Lung (tissue), 16 donors: Measurements from ENCODE around the gene NMRAL1. TPM values are rescaled to one million over a fixed set of nuclear protein-coding genes. Genes with fewer than 3 reads are reported as not detected.
A peak's percentile ranks its signal among the peaks of the same experiment; 100 is the strongest.

ENCODE experiments used
- ATAC-seq: fragments of 200-7000 bp; cut with Tn5 transposase; one replicate; pipeline ENCODE4 v1.9.1; 2020; ENCODE audit warnings: moderate number of reproducible peaks; ENCODE audit not compliant: insufficient read depth, low FRiP score
- DNase-seq, 3 donors: peaks; one replicate each; pipeline ENCODE4 v3.0.0-alpha.2; 2013 to 2017
- H3K27ac ChIP-seq, 2 donors: one replicate each; pipeline ENCODE4 v1.5.1; 2013; ENCODE audit warnings: mild to moderate bottlenecking in 2 of 2, moderate library complexity in 2 of 2, control low read depth in 1 of 2, inconsistent platforms in 1 of 2, low read depth in 1 of 2, low read length in 1 of 2
- H3K27me3 ChIP-seq, 3 donors: one replicate each; pipeline ENCODE4 v1.5.1; 2013; ENCODE audit warnings: low read length in 2 of 3; ENCODE audit not compliant: control insufficient read depth in 3 of 3, insufficient read depth in 3 of 3
- H3K36me3 ChIP-seq, 4 donors: one replicate each; pipeline ENCODE4 v1.5.1; 2013; ENCODE audit warnings: low read length in 4 of 4, mild to moderate bottlenecking in 1 of 4, moderate library complexity in 1 of 4; ENCODE audit not compliant: control insufficient read depth in 4 of 4, insufficient read depth in 4 of 4
- H3K4me1 ChIP-seq, 5 donors: one replicate each; pipeline ENCODE4 v1.5.1; 2013; ENCODE audit warnings: low read length in 5 of 5, mild to moderate bottlenecking in 2 of 5, moderate library complexity in 1 of 5; ENCODE audit not compliant: control insufficient read depth in 5 of 5, insufficient read depth in 5 of 5
- H3K4me3 ChIP-seq: one replicate; pipeline ENCODE4 v1.5.1; 2013; ENCODE audit warnings: mild to moderate bottlenecking, control low read depth, moderate library complexity
- H3K9ac ChIP-seq, 2 donors: one replicate each; pipeline ENCODE4 v1.5.1; 2013; ENCODE audit warnings: low read length in 2 of 2, control low read depth in 1 of 2; ENCODE audit not compliant: insufficient read depth in 1 of 2
- H3K9me3 ChIP-seq, 4 donors: one replicate each; pipeline ENCODE4 v1.5.1; 2013; ENCODE audit warnings: low read length in 3 of 4, mild to moderate bottlenecking in 1 of 4, moderate library complexity in 1 of 4; ENCODE audit not compliant: control insufficient read depth in 4 of 4, insufficient read depth in 3 of 4
- CTCF ChIP-seq: IDR thresholded peaks from 2 replicates; pipeline ENCODE4 v1.5.1; 2012; ENCODE audit warnings: mild to moderate bottlenecking; ENCODE audit errors: control extremely low read depth, extremely low read depth
- WGBS, 2 donors: extraction: QIAGEN DNeasy Blood & Tissue Kit; methylation state at CpG; one replicate each; pipeline ENCODE4 v1.1.7; 2013; 5-methylcytosine and 5-hydroxymethylcytosine counted together
- long read RNA-seq, 5 donors: transcript quantifications; one replicate each; lab custom pipeline, GENCODE V29; 2026
- polyA plus RNA-seq, 2 donors: library from polyadenylated mRNA; stranded (reverse); fragments of 200-250 nt; gene quantifications; one replicate each; pipeline ENCODE4 v1.2.1, GENCODE V29; 2013
- total RNA-seq, 2 donors: library from RNA; depleted of rRNA in 1 of 2; stranded (reverse); fragments of >200 nt in 1 of 2; gene quantifications; one replicate each; pipeline ENCODE4 v1.2.1, GENCODE V29; 2014 to 2021
- donor health status: control.
- donor health status: control.
- donor health status: Bipolar disorder and iron deficiency.
- donor health status: healthy.
- donor health status: DM: yes; HTN: yes; CAD: no.

The NMRAL1 gene
- total RNA-seq = 10 to 100 TPM; 23.4 to 52.9 TPM
- polyA plus RNA-seq = 10 to 100 TPM; 40.7 to 57.4 TPM
- long read RNA-seq, donor 1, partial matches to known transcripts = 5 of 16 reads
- long read RNA-seq, donor 1, other reads (novel, unspliced or antisense) = 0 of 16 reads
- long read RNA-seq, donor 2, partial matches to known transcripts = 0 of 7 reads
- long read RNA-seq, donor 2, other reads (novel, unspliced or antisense) = 0 of 7 reads
- long read RNA-seq, donor 3, partial matches to known transcripts = 20 of 34 reads
- long read RNA-seq, donor 3, other reads (novel, unspliced or antisense) = 6 of 34 reads
- long read RNA-seq, donor 4, partial matches to known transcripts = 20 of 36 reads
- long read RNA-seq, donor 4, other reads (novel, unspliced or antisense) = 8 of 36 reads
- long read RNA-seq, donor 5, transcript NMRAL1-202 (6 exons, 1,233 nt) = minor isoform, 7 of 34 reads
- long read RNA-seq, donor 5, transcript NMRAL1-201 (6 exons, 1,376 nt) = major isoform, 8 of 34 reads
- long read RNA-seq, donor 5, partial matches to known transcripts = 13 of 34 reads
- long read RNA-seq, donor 5, other reads (novel, unspliced or antisense) = 0 of 34 reads

DNA sequence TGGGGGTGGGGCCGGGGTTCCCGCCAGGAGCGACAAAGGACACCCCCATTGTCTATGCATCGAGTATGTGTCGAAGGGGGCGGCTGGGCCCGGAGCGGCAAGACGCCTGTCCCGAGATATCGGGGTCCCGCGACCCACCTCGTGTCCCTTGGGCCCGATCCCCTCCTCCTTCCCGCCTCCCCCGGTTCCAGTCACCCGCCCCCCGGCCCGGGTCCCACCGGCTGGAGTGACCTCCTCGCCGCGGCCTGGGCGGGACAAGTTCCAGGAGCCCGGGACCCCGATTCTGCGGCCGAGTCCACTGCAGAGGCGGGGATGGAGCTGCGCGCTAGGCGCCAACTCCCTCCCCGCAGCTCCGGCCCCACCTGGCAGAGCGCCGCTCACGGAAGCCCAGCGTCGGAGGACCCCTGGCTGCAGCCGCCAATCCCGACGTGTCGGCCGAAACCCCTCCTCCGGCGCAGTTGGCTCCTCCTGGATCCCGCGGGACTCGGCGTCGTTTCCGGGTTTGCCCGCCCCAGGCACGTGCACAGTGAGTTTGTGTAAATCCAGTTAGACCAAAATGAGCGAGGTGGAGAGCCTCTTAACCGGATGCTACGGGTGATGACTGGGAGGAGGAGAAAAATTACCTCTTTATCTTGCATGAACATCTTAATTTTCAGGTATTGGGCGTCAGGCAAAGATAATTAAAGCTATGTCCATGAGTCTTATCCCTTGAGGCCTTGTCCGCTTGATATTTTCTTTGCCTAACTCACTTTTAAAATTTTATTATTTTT is at the start of gene NMRAL1:
Gene NMRAL1, minus strand, starts transcription at position 434 of the 770 bp plus-strand sequence. CDS start 493 bp downstream, outside the sequence.
- no peaks in the 10 kb centered on the region for H3K36me3 ChIP-seq
- peaks cover 0 to 2% (median 0%) of the 10 kb centered on the region in 4 donors for H3K9me3 ChIP-seq
- H3K4me3 ChIP-seq = peak within 1 kb of the TSS; percentile 92
- WGBS, 2 donors = 2 to 3% methylated on average over 58 to 60 of the region's 60 CpGs
- H3K27ac ChIP-seq = peak within 1 kb of the TSS; percentile 49 to 89
- DNase-seq (peak; percentile 93 to 96 (median 94)), ATAC-seq (peak; percentile 53)
- H3K4me1 ChIP-seq = peaks cover 0 to 5% (median 0%) of the 10 kb centered on the region in 5 donors
- no peak for TF ChIP-seq CTCF
- H3K27me3 ChIP-seq = no peaks in the 10 kb centered on the region
- H3K9ac ChIP-seq = peak within 1 kb of the TSS; percentile 61 to 73

GRCh38 chr16:4523686-4524085 is 49.3 kb upstream of the NMRAL1 start:
- WGBS, 2 donors = 90 to 94% methylated on average over 4 of the region's 4 CpGs
- H3K4me3 ChIP-seq = no peak overlapping the region
- no peaks in the 10 kb centered on the region for H3K9me3 ChIP-seq
- ATAC-seq = no peak
- peaks cover 0 to 3% (median 0%) of the 10 kb centered on the region in 4 donors for H3K36me3 ChIP-seq
- no peaks in the 10 kb centered on the region for H3K27me3 ChIP-seq
- peaks cover 0 to 22% (median 5%) of the 10 kb centered on the region in 5 donors for H3K4me1 ChIP-seq
- no peak for TF ChIP-seq CTCF
- no peak for DNase-seq
- H3K27ac ChIP-seq = no peak overlapping the region
- peak overlapping the region in 1 of 2 donors; percentile 47 for H3K9ac ChIP-seq

DNA sequence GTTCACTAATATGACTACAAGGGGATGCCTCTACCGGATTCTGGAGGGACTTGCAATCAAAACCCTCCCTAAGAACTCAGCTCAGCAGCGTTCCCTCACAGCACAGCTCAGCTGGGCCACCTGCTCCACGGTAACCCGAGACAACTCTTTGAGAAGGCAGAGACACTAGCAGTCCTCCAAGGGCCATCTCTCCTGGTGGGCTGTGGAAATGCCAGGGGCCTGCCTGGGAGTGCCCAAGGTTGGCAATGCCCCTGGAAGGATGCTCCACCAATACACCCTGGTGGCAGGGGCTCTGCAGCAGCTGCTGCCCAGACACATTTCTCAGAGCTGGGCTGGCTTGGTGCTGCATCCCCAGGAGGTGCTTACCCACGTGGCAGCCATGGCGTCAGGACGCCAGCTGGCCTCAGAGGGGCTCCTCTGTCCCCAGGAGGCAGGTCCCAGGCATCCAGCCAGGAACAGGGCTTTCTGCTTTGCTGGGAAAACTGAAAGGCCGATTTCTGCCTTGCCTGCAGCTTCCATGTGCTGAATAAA is 47.7 kb upstream of the NMRAL1 start:
- no peak for ATAC-seq
- peaks cover 0 to 22% (median 5%) of the 10 kb centered on the region in 5 donors for H3K4me1 ChIP-seq
- WGBS, 2 donors = 69 to 77% methylated on average over 8 of the region's 8 CpGs

More for the DNA sequence above, 47.7 kb upstream of the NMRAL1 start:
- peak; percentile 83 to 86 (median 84) for DNase-seq
- H3K36me3 ChIP-seq = peaks cover 0 to 3% (median 0%) of the 10 kb centered on the region in 4 donors
- H3K4me3 ChIP-seq = no peak overlapping the region
- no peak for TF ChIP-seq CTCF
- no peaks in the 10 kb centered on the region for H3K9me3 ChIP-seq
- H3K27ac ChIP-seq = no peak overlapping the region
- H3K9ac ChIP-seq = no peak overlapping the region
- H3K27me3 ChIP-seq = no peaks in the 10 kb centered on the region
